GM13976 (cell line): ENCODE measurements around the gene GABRA5.

Experiments used
- DNase-seq: peaks from one replicate; pipeline ENCODE4 v3.0.0; 2012; ENCODE audit warnings: low spot score
- in situ Hi-C: fragments of 300-500 bp; cut with MboI; formaldehyde crosslinking; loops from one replicate; pipeline ENCODE4 v1.12.0; 2022; ENCODE audit warnings: low sequenced_read_pairs, mixed read lengths, inconsistent platforms; ENCODE audit not compliant: unreplicated experiment
- TF ChIP-seq, protein P1 (sequence below): IDR thresholded peaks from 2 replicates; pipeline ENCODE4 v1.5.1; 2012; ENCODE audit warnings: borderline replicate concordance, mild to moderate bottlenecking; ENCODE audit not compliant: insufficient read depth; ENCODE audit errors: extremely low read depth, missing control alignments, control extremely low read depth

Gene GABRA5

DNA sequence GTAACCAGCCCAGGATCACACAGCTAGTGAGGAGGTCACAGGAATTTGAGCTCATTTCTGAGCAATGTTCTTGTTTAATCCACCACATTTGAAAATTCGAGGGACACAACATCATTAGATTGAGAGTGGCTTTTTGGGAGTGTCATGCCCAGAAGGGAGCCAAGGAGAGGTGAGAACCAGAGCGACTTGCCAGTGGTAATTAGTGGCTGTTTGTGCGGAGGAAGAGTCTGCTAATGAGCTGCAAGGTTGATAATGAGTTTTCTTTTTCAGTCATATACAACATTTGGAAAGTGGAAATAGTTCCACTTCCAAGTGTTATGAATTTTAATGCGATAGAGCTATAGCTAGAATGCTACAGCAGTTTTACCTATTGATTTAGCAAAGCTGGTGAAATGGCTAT is 19.7 kb downstream of the GABRA5 start:
- DNase-seq = no peak
- TF ChIP-seq, protein P1, sequence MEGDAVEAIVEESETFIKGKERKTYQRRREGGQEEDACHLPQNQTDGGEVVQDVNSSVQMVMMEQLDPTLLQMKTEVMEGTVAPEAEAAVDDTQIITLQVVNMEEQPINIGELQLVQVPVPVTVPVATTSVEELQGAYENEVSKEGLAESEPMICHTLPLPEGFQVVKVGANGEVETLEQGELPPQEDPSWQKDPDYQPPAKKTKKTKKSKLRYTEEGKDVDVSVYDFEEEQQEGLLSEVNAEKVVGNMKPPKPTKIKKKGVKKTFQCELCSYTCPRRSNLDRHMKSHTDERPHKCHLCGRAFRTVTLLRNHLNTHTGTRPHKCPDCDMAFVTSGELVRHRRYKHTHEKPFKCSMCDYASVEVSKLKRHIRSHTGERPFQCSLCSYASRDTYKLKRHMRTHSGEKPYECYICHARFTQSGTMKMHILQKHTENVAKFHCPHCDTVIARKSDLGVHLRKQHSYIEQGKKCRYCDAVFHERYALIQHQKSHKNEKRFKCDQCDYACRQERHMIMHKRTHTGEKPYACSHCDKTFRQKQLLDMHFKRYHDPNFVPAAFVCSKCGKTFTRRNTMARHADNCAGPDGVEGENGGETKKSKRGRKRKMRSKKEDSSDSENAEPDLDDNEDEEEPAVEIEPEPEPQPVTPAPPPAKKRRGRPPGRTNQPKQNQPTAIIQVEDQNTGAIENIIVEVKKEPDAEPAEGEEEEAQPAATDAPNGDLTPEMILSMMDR = no peak
- in situ Hi-C loops = no loop called here

DNA sequence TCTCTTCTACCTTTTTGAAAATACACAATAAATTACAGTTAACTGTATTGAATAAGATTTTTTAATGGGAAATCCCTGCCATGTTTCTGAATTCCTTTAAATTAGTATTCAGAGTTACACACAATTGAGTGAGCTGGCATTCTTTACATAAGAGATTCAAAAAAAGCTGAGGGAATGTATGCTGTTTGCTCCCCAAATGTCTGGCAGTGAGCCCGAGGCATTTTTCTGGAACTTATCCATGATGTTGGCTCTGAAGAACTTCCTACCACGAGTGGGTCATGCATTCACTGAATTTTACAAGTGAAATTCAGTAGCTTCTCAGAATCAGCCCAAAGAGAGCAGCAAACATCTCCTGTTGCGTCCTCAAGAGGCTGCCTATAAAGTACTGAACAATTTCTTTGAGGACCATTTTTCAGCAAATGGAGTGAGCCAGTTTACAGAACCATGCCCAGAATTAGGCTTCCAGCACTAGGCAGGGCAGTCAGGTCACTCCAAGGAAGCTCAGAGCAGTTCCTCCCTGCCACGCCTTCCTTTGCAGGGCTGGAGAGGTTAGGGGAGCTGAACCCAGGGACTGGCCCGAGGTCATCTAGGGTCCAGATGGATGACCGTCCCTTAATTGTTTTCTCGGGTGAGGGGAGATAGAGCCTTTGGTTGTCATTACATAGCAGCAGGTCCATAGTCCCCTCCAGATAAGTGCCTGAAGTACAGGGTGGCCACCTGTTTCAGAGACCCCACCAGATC is 21.2 kb downstream of the GABRA5 start:
- DNase-seq = no peak
- in situ Hi-C loops = no loop called here
- TF ChIP-seq, protein P1 = no peak

DNA sequence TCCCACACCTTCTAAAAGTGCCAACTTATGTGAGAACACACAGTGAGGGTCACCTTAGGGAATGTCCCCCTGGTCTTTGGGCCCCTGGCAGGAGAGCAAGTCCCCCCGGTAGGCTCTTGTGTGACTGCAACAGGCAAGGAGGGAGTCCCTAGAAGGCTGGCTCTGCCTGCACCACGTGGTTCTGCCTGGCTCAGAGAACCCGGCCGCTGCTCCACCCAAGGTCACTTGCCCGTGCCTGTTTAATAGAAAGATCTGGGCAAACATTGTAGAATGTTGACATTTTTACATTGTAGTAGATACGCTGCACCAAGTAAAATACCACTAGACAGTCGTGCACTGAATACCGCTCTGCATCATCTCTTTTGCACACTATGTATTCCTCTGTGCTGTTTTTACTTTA is 21.9 kb downstream of the GABRA5 start:
- no peak for DNase-seq
- TF ChIP-seq, protein P1 = no peak
- in situ Hi-C loops = no loop called here

DNA sequence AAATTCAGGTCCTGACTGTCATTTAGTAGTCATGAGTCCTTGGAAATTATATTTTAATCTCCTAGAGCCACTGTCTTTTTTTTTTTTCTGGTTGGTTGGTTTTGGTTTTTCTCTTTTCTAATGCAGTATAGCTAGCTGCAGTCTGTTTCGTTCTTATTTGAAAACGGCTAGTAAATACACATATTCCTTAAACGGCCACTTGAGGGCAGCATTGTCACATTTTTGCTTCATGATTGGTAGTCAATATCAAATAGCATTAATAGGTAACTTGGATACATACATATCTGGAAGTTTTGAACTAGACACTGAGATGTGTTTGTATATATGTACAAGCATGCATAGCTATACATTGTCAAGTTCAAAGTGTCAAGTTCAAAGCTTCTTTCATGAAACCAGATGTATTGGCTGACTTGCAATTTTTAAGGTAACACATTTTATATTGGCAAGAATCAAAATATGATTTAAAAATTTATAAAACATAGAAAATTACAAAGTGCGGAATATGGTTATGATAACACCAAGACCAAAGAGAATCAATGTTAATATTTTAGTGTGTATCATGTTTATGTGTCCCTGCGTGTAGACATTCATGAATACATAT is 22.5 kb downstream of the GABRA5 start:
- DNase-seq = peak; percentile 57
- TF ChIP-seq, protein P1 = peak; percentile 41
- in situ Hi-C loops = no loop called here

DNA sequence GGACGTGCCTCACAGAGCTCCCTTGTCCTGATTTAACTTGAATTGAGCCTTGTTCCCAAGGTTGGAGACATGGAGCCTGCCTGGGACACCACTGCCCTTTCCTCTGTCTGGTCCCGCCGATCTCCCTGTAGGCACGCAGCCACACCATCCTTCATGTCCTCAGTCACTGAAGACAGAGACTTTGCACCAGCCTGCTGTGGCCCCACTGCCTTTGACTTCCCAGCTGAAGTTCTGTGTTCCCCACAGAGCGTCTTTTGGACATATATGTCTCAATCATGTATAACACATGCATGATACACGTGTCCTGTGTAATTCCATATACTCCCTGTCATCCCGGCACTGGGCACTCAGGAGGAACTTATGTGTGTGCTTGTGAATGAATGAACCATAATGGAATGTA is 23.6 kb downstream of the GABRA5 start:
- in situ Hi-C loops = no loop called here
- no peak for DNase-seq
- TF ChIP-seq, protein P1 = no peak

DNA sequence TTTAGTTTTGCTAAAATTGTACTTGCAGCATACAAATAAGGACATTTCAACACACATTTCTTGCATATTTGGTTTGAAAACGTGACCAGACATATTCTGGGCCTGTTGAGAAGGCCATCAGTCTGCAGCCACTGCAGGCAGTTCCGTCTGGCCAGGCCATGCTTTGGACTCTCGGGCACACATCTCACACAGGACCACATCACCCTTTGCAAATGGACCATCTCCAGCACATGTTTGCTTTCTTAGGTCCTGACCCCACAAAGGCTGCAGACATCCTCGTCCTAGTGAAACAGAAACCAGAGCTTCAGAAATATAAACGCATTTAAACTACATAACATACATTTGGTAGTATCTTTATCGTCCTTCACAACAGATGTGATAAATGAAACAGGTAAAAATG is 24.1 kb downstream of the GABRA5 start:
- DNase-seq = no peak
- TF ChIP-seq, protein P1 = no peak

More for the DNA sequence above, 24.1 kb downstream of the GABRA5 start:
- in situ Hi-C loops = no loop called here
